SK-N-SH treated with all-trans-retinoic acid at 6 μM for 48 hours (cell line): Measurements from ENCODE around the gene TAS2R4.
"Not testable (repeated sequence)": the region's sequence is repeated elsewhere in the genome, so short reads cannot be mapped to it uniquely, and the experiment has no call there.

Source experiments
- ATAC-seq: fragments of 200-7000 bp; cut with Tn5 transposase; 3 replicates; pipeline ENCODE4 v1.9.1; 2020; ENCODE audit warnings: mild to moderate bottlenecking, moderate library complexity
- ISL1 ChIP-seq: fragments of 250-450 bp; sonication (Bioruptor Pico); IDR thresholded peaks from 2 replicates; pipeline ENCODE4 v2.1.2; 2022; ENCODE audit warnings: mild to moderate bottlenecking, moderate library complexity
- OSR1 ChIP-seq: fragments of 250-450 bp; sonication (Bioruptor Pico); IDR thresholded peaks from 2 replicates; pipeline ENCODE4 v1.8.0; 2022; ENCODE audit warnings: moderate library complexity, mild to moderate bottlenecking, inconsistent platforms
- ZC3H10 ChIP-seq: fragments of 250-450 bp; sonication (Bioruptor Pico); IDR thresholded peaks from 2 replicates; pipeline ENCODE4 v1.5.1; 2021; ENCODE audit warnings: mild to moderate bottlenecking, moderate library complexity
- ZNF8 ChIP-seq: fragments of 450-650 bp; formaldehyde crosslinking; IDR thresholded peaks from 2 replicates; pipeline ENCODE4 v1.5.0; 2020; ENCODE audit warnings: mild to moderate bottlenecking, moderate library complexity
- TF ChIP-seq, protein P1 (sequence below): fragments of 250-450 bp; sonication (Bioruptor Pico); IDR thresholded peaks from 2 replicates; pipeline ENCODE4 v1.8.0; 2021; ENCODE audit warnings: low read depth, mild to moderate bottlenecking, moderate library complexity, borderline replicate concordance
- TF ChIP-seq, protein P2 (sequence below): fragments of 250-450 bp; sonication (Bioruptor Pico); IDR thresholded peaks from 2 replicates; pipeline ENCODE4 v1.5.0; 2020; ENCODE audit warnings: mild to moderate bottlenecking, moderate library complexity
- TF ChIP-seq, protein P3 (sequence below): fragments of 250-450 bp; sonication (Bioruptor Pico); IDR thresholded peaks from 2 replicates; pipeline ENCODE4 v1.8.0; 2020; ENCODE audit warnings: mild to moderate bottlenecking, moderate library complexity, borderline replicate concordance

Gene TAS2R4

DNA sequence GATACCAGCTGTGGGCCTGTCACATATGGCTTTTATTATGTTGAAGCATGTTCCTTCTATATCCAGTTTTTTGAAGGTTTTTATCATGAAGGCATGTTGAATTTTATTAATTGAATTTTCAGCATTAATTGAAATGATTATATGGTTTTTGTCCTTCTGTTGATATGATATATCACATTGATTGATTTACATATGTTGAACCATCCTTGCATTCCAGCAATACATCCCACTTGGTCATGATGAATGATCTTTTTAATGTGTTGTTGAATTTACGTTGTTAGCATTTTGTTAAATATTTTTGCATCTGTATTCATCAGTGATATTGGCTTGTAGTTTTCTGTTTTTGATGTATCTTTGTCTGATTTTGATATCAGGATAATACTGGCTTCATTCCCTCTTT is 43.6 kb downstream of the TAS2R4 start:
- TF ChIP-seq ISL1 (no peak), ZNF8 (CRISPR knock-in tag) (no peak), OSR1 (CRISPR knock-in tag) (no peak), ZC3H10 (CRISPR knock-in tag) (no peak)
- TF ChIP-seq, protein P1, sequence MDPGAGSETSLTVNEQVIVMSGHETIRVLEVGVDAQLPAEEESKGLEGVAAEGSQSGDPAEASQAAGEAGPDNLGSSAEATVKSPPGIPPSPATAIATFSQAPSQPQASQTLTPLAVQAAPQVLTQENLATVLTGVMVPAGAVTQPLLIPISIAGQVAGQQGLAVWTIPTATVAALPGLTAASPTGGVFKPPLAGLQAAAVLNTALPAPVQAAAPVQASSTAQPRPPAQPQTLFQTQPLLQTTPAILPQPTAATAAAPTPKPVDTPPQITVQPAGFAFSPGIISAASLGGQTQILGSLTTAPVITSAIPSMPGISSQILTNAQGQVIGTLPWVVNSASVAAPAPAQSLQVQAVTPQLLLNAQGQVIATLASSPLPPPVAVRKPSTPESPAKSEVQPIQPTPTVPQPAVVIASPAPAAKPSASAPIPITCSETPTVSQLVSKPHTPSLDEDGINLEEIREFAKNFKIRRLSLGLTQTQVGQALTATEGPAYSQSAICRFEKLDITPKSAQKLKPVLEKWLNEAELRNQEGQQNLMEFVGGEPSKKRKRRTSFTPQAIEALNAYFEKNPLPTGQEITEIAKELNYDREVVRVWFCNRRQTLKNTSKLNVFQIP (CRISPR knock-in tag), result no peak
- TF ChIP-seq, protein P2, sequence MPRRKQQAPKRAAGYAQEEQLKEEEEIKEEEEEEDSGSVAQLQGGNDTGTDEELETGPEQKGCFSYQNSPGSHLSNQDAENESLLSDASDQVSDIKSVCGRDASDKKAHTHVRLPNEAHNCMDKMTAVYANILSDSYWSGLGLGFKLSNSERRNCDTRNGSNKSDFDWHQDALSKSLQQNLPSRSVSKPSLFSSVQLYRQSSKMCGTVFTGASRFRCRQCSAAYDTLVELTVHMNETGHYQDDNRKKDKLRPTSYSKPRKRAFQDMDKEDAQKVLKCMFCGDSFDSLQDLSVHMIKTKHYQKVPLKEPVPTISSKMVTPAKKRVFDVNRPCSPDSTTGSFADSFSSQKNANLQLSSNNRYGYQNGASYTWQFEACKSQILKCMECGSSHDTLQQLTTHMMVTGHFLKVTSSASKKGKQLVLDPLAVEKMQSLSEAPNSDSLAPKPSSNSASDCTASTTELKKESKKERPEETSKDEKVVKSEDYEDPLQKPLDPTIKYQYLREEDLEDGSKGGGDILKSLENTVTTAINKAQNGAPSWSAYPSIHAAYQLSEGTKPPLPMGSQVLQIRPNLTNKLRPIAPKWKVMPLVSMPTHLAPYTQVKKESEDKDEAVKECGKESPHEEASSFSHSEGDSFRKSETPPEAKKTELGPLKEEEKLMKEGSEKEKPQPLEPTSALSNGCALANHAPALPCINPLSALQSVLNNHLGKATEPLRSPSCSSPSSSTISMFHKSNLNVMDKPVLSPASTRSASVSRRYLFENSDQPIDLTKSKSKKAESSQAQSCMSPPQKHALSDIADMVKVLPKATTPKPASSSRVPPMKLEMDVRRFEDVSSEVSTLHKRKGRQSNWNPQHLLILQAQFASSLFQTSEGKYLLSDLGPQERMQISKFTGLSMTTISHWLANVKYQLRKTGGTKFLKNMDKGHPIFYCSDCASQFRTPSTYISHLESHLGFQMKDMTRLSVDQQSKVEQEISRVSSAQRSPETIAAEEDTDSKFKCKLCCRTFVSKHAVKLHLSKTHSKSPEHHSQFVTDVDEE (CRISPR knock-in tag), result no peak
- TF ChIP-seq, protein P3, sequence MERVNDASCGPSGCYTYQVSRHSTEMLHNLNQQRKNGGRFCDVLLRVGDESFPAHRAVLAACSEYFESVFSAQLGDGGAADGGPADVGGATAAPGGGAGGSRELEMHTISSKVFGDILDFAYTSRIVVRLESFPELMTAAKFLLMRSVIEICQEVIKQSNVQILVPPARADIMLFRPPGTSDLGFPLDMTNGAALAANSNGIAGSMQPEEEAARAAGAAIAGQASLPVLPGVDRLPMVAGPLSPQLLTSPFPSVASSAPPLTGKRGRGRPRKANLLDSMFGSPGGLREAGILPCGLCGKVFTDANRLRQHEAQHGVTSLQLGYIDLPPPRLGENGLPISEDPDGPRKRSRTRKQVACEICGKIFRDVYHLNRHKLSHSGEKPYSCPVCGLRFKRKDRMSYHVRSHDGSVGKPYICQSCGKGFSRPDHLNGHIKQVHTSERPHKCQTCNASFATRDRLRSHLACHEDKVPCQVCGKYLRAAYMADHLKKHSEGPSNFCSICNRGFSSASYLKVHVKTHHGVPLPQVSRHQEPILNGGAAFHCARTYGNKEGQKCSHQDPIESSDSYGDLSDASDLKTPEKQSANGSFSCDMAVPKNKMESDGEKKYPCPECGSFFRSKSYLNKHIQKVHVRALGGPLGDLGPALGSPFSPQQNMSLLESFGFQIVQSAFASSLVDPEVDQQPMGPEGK (CRISPR knock-in tag), result no peak
- no peak for ATAC-seq

DNA sequence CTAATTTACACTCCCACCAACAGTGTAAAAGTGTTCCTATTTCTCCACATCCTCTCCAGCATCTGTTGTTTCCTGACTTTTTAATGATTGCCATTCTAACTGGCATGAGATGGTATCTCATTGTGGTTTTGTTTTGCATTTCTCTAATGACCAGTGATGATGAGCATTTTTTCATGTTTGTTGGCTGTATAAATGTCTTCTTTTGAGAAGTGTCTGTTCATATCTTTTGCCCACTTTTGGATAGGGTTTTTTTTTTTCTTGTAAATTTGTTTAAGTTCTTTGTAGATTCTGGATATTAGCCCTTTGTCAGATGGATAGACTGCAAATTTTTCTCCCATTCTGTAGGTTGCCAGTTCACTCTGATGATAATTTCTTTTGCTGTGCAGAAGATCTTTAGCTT is 46.0 kb downstream of the TAS2R4 start:
- not testable (repeated sequence) for ATAC-seq
